GM21423 (cell line): Measurements from ENCODE around the gene GPC6.
"Not testable (repeated sequence)": the region's sequence is repeated elsewhere in the genome, so short reads cannot be mapped to it uniquely, and the experiment has no call there.

ENCODE experiments used
- ATAC-seq: cut with Tn5 transposase; IDR thresholded peaks from one replicate; pipeline ENCODE4 v1.9.1; 2021; ENCODE audit warnings: mild to moderate bottlenecking, moderate library complexity; ENCODE audit not compliant: unreplicated experiment

Gene GPC6

DNA sequence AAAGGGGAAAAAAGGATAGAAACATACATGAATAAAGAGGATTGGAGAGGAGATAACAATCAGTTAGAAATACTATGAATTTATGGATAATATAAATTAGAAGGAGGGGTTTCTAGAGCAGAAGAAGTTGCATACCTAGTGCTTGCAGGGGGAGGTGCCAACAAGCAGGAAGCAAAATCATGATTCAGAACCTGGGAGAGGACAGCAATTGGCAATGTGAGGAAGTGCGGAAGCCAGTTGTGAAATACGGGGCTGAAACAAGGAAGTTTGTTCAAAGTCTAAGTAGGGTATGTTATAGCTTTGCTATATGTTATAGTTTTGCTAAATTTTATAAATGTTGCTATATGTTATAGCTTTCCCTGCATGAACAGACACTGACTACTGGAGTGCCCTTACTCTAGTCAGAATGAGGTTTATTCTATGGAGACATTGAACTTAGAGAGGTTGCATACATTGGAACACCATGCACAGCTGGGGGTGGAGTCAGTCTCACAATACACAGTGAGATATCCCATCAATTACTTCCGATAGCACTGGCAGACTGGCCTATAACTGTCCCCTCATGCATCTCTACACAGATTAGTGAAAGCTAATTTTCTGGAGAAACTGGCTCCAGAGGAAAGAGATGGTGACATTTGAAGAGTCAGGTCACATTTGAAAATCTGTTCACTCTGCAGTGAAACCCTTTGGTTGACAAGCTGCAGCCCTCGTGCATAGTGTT lies 92.1 kb downstream of the GPC6 start:
- ATAC-seq = no peak

DNA sequence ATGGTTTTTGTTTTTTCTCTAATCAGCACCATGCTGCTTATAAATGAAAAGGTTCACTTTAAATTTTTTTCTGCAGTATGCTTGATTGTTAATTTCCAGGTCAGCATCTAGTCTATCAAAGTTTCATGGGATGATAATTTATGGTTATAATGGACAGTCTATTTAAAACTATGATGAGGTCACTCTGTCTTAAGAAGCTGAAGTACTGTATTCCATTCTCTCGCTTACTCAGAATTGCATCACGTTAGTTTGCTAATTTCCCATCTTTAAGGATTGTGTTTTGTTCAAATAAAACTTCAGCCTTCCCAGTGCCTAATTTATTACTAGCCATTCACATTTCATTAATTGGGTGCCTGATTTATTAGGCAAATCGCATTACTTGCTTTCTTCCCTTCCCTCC lies 94.3 kb downstream of the GPC6 start:
- no peak for ATAC-seq

DNA sequence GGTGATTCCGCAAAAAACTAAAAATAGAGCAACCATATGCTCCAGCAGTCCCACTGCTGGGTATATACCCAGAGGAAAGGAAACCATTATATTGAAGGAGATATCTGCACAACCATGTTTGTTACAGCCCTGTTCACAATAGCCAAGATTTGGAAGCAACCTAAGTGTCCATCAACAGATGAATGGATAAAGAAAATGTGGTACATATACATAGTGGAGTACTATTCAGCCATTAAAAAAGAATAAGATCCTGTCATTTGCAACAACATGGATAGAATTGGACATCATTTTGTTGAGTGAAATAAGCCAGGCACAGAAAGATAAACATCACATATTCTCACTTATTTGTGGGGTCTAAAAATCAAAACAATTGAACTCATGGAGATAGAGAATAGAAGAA lies 97.3 kb downstream of the GPC6 start:
- not testable (repeated sequence) for ATAC-seq

DNA sequence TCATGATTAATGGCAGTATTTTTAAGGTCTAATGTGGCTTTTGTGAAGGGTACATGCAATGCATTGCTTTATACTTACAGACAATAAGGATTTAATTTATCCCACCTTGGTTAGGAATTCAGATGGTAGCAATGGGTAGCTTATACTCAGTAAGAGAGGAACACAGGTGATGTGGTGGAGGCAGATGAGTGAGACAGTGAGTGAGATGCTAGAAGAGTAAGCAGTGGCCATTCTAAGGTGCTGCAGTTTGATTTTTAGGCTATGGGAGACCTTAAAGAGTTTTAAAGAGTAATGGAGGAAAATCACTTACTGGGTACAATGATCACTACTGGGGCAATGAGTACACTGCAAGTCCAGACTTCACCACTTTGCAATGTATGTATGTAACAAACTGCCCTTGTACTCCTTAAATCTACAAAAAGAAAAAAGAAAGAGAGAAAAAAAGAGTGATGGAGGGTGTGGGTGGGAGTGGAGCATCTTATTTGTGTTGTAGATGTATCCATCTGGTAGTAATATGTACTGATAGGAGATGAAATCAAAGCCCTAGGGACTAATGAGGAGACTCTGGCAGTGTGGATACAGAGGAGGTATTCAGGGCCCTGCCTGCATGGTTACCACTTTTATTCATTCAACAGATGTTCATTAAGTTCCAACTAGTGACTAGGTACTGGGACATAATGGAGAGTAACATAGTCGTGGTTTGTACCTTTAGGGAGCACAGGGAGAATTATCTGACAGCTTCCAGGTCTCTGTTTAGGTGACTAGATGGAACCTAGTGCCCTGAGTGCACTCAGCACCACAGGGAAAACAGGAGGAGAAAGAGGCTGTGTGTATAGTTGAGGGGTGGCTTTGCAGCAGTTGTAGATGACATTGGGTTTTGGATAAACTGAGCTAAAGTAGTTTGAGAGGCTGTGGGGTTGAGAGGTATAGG lies 99.0 kb downstream of the GPC6 start:
- no peak for ATAC-seq

DNA sequence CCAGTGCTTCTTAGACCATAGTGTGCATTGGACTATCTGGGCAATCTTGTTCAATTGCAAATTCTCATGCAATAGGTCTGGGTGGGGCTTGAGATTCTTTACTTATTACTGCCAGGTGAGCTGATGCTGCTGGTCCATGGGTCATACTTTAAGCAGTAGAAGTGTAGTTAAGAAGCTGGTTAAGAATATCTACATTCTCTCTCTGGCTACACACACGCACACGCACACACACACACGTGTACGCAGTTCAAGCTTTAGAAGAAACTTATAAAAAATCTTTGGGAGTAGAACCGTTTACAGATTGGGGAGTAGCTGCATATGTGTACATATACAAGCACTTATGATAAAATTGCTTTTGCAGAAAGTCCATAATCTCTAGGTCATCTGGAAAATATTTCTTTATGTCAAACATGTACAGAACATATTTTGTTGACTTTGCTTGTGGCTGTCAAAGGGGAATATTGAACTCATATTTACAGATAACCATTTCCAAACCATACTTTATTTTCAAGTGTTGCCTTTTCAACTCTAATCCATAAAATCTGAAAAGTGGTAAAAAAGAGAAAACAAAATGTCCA lies 99.7 kb downstream of the GPC6 start:
- ATAC-seq = no peak

DNA sequence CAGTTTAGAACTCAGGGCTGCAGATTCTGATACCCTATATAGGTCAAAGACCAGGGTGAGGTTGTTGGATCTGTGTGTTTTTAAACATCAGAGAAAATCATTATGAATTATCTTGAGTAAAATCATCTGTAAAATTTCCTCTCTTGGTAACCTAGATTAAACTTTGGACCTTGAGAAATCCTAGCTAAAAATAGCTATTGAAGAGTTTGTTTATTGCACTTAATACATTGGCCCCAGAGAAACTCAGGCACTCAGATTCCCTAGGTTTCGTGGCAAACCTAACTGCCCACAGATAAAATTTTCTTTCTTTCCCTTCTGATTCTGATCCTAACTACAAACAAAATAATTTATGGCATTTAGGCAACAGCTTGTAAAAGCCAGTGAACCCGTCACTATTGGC lies 102.3 kb downstream of the GPC6 start:
- ATAC-seq = no peak

DNA sequence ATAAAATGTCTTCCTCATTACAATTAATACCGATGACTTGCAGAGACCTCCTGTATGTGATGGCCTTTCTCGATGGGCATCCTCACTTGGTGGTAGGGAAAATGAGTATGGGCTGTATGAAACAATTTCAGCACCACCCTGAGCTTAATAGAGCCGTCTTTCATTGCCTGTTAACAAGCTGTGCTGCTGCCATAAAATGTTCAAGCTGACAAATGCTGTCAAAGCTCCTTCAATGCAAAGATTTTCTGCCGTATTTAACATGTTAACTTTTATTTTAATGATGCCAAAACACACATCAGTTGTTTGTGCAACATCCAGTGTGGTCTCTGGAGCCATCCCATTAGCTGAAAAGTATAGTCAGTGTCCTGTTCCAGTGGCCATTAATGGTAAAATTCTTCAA lies 110.1 kb downstream of the GPC6 start:
- no peak for ATAC-seq

DNA sequence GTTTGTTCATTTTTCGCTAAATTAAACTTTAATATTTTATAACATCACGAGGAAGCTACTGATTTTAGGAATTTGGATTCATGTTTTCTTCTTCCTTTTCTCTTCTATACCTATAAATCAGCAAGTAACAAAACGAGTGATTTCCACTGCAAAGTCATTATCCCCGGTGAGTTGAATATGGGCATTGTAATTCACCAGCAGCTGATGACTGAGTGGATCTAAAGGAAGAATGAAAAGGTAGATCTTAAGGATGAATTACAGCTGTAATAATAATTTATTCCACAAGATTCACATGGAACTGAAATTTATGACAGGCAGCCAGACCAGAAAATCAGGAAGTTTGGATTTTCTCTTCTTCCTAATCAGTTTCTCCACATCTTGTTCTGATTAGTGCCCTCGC lies 111.4 kb downstream of the GPC6 start:
- ATAC-seq = no peak

DNA sequence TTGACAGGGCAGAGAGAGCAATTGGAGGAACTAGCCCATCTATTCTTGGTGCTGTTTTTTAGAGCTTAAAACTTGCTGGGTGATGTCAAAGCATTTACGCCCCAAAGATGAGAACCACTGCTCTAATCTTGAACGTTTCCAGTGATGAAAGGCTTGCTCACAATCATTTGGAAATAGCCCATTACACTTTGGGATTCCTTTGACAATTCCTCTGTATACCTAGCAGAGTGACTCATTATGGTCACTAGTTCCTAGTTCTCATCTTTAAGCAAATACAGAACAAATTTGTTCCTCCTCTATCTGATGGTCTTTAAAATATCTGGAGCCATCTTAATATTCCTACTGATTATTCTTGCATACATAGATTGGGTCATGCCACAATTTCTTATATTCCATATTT lies 112.3 kb downstream of the GPC6 start:
- ATAC-seq = no peak

DNA sequence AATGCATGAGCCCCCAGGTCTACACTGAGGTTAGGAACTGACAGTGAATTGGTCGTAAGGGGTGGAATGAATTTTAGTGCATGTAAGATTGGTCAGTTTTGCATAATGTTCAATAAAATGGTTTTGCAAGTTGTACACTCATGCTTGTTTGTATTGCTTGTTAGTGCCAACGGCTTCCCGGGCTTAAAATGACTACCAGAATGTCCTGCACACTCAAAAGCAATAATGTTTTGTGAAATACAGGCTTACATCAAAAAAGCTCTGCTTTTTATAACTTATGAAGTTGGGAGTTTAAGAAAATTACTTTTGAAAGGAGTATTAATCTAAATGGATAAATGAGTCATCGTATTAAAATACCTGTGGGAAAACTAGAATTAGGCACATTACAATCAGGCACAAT lies 112.9 kb downstream of the GPC6 start:
- ATAC-seq = no peak

DNA sequence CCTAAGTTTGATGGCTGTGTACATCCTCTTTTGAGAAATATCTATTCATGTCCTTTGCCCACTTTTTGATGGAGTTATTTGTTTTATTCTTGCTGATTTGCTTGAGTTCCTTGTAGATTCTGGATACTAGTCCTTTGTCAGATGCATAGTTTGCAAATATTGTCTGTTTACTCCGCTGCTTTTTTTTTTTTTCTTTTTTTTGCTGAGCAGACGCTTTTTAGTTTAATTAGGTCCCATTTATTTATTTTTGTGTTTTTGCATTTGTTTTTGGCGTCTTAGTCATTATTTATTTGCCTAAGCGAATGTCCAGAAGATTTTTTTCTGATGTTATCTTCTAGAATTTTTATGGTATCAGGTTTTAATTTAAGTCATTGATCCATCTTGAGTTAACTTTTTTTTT lies 114.9 kb downstream of the GPC6 start:
- no peak for ATAC-seq

DNA sequence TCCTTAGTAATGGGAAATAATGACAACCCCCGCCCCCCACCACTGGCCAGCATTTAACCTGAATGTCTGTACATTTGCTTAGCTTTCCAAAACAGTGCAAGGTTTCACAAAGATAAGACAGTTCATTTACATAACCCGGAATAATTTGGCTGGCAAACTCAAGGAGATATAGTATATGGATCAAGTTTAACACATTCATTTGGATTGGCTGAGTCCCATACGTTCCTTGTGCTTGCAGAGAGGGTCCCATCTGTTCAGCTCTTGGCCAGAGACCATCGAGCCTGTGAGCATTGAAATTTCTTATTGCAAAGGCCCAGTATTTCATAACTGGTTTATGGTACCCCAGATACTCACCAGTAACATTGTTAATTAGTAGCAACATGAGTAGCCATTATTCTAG lies 116.5 kb downstream of the GPC6 start:
- ATAC-seq = no peak

DNA sequence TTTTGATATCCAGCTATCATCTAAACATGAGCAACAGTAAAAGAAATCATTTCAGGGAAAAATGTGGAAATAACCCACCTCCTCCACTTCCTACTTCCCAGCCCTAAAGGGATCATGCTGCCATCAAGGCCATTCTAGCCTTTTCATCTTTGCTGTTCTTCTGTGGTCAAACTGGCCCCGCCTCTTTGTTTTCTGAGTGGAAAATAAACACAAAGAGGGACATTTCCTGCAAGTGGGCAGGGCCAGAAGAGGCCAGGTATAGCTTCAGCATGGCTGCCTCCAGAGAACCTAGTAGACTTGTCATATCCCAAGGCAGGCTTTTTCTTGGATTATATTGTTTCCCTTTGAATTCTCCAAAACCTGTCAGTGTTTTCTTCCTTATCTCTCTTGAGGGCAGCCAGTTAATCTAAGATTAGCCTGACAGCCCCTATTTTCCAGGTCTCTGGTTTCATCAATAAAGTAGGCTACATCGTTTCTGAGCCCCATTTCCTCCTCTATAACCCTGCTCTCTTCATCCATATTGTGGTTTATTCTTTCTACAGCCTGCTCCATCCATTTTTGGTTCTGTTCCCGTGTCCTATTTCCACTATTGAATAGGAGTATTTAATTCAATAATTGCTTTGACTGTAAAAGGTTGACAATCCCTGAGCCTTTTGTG lies 117.6 kb downstream of the GPC6 start:
- ATAC-seq = no peak

DNA sequence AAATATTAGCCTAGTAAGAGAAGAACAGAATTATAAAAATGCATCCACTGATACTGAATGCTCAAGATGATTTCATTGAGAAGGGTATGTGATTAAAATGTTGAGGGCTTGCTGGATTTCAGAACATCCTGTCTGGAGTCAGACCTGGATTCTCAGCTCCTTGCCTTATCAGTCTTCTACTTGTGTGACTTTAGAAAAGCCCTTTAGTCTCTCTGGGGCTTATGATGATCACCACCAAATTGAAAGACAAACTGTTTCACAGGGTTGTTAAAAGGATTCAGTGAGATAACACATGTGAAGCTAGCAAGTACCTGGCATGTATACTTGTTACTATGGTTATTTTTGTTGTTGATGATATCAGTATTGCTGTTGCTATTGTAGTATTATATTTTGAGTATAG lies 118.4 kb downstream of the GPC6 start:
- no peak for ATAC-seq

DNA sequence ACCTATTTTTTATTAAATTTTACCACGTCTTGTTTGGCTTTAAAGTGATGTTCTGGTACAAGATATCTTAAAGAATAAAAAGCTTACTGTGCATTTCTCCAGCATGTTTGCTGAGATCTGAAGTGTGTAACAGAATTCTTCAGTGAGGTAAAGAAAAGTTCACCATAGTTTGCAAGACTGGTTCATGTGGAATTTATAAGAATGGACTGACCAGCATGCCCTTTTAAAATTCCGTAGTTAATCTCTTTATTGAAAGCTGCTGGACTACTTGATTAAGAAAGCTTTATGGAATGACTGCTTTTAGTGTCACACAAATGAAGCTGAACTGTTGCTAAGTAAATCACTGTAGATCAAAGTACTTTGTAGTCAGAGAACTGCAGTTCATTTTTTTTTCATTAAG lies 119.2 kb downstream of the GPC6 start:
- ATAC-seq = no peak

DNA sequence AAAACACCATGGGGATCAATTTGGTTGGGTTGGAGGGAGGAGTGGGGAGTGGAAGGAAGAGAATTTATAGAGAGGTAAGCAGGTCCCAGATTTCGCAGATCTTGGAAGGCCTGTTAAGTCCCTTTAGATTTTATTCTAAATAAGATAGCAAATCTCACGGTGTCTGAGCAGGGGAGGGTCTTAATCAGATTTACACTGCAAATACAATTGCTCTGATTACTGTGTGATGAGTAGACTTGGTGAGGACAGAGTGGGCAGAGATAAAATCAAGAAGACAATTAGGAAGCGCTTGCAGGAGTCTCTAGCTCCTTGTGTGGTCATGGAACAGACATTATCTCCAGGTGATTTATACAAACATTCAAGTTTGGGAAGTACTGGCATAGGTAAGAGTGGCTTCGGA lies 126.0 kb downstream of the GPC6 start:
- ATAC-seq = no peak

DNA sequence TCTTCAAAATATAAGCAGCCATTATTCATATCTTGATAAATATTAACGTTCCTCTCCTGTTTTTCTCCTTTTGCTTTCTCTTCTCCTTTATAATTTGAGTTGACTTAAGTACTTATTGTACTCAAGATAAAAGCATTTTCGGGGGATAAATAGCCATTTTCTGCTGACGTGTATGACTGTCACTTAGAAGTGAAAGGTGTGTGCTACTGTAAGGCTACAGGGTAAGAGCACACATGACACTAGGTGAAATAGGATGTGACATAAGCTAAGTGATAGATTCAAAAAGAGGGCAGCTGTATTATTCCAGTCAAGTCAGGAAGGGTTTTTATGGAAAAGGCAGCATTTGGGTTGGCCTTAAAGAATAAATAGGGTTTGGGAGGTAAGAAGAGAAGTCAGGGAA lies 128.5 kb downstream of the GPC6 start:
- no peak for ATAC-seq

DNA sequence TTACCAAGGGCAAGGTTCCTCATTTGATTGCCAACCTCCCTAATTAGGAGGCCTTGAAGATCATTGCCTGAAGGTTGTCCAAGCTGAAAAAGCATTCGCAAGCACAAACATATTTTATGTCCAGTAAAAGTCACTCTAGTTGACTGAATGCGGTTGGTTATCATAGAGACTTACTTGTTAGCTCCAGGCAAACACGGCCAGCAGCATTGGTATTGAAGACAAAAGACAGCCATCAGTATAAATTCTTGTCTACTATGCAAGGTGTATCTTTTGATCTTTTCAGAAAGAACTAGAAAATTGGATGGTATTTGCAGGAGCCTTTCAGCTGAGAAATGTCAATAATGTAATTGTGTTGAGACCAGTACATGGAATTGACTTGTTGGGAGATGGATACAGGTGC lies 129.9 kb downstream of the GPC6 start:
- ATAC-seq = no peak

DNA sequence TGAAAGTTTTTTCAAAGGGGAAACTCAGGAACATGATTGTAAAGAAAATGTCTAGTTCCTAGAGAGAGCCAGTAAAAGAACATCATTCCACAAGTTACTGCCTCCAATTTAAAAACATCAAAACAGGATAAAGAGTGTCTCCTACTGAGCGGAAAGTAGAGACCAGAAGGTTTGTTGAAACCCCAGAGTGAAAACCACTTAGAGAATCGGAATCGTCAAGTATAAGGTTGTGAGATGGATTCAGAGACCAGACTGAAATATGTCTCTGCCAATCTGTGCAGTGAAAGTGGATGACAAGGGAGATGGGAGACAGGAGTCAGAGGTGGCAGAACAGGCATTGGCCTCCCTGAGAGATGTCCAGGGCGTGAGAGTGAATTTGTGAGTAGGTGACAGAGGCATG lies 133.4 kb downstream of the GPC6 start:
- ATAC-seq = no peak

DNA sequence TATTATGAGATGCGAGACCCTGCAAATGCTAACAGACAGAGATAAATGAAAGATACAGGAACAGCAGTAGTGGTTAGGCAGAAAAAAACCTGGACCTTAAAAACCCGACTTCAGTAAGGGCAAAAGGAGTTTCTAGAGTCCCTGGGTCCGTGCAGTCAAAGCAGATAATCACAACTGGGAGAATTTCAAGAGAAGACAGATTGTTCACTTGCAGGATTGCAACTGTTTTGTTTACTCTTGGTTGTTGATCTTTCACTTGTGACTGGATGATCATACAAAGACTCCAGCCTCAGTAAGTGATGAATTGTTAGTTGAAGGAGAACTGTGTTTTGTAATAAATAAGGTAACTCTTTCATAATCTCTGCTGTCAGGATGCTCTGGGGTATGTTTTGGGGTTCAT lies 135.1 kb downstream of the GPC6 start:
- ATAC-seq = no peak

DNA sequence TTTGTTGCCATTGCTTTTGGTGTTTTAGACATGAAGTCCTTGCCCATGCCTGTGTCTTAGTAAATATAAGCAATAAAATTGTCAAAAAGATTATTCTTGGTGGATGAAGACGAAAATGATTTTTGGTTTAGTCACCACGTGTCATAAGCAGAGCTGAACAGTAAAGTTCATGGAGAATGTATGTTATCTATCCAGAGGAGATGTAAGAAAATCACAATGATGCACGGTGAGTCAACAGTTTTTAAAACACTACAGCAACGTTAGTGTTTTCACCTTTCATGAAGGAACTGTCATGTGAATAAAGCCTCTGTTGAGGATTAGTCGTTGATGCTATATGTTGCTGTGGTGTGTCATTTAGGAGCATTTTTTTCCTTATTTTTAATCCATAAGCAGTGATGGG lies 137.6 kb downstream of the GPC6 start:
- no peak for ATAC-seq

DNA sequence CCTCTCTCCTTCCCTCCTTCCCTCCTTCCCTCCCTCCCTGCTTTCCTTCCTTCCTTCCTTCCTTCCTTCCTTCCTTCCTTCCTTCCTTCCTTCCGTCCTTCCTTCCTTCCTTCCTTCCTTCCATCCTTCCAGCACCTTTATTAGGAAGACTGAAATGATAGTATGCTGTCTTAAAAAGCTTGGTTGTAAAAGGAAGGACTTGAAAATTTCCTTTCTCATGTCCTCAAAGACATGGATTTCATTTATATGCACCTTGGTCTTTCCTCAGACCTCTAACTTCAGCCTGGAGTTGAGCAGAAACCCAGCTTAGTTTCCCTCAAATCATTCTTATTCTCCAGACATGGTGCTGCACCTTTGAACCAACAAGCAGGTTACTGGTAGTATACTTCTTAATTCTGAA lies 141.7 kb downstream of the GPC6 start:
- ATAC-seq = no peak
